ENCODE data around the gene FXR1.

FXR1 gene

GRCh38 chr3:181007262-181007661 lies 94.8 kb downstream of the FXR1 start:
- DNase-seq (ENCODE audit: low read depth) = no peak

- no peak for DNase-seq (ENCODE audit: low read depth)
Measured at GRCh38 chr3:181008796-181009195, 96.3 kb downstream of the FXR1 start.

- no peak for DNase-seq (ENCODE audit: low read depth)
Measured at GRCh38 chr3:181009225-181009624, 96.8 kb downstream of the FXR1 start.

- no peak for DNase-seq (ENCODE audit: low read depth)
Measured at GRCh38 chr3:181017690-181018089, 105.2 kb downstream of the FXR1 start.

- no peak for DNase-seq (ENCODE audit: low read depth)
Measured at GRCh38 chr3:181025204-181025603, 112.7 kb downstream of the FXR1 start.

- no peak for DNase-seq (ENCODE audit: low read depth)
Measured at GRCh38 chr3:181030948-181031347, 118.5 kb downstream of the FXR1 start.

Data from stimulated activated CD4-positive, alpha-beta T cell treated with anti-CD3 and anti-CD28 coated beads, Interleukin-2, amount 100 ng/mL, for 4 hours (primary cell).